H1 (cell line): ENCODE data around the gene TCF7L1. TPM values are rescaled to one million over a fixed set of nuclear protein-coding genes. Genes with fewer than 3 reads are reported as not detected.
A peak's percentile ranks its signal among the peaks of the same experiment; 100 is the strongest.

Experiments
- CTCF ChIA-PET: fragments of 300-600 bp; sonication (Branson Sonifier 250); formaldehyde crosslinking; loops from one replicate; lab custom pipeline; 2021; ENCODE audit not compliant: partially characterized antibody; lab: Charles Lee
- POLR2A ChIA-PET: fragments of 300-600 bp; sonication (Branson Sonifier 250); formaldehyde crosslinking; loops from one replicate; lab custom pipeline; 2021; ENCODE audit warnings: inconsistent platforms; ENCODE audit not compliant: partially characterized antibody; lab: Charles Lee
- DNase-seq, 2 experiments: peaks; one replicate each; pipeline versions ENCODE4 v3.0.0 to v3.0.0-alpha.2; 2010 to 2022; ENCODE audit warnings: low spot score in 2 of 2, low read depth in 1 of 2, mixed read lengths in 1 of 2
- FAIRE-seq: peaks from 2 replicates; lab custom pipeline; 2011; peaks lifted over from hg19 to GRCh38; lab: Jason Lieb, UNC
- H2AFZ ChIP-seq: 2 replicates; pipeline ENCODE4 v1.8.1; 2012; ENCODE audit warnings: low read length, inconsistent platforms
- H2AK5ac ChIP-seq: 2 replicates; pipeline ENCODE4 v1.6.1; 2013; ENCODE audit warnings: low read depth, low read length
- H2BK120ac ChIP-seq: replicated peaks from 2 replicates; pipeline ENCODE3; 2013; ENCODE audit warnings: low read depth, low read length, inconsistent platforms
- H2BK12ac ChIP-seq: 2 replicates; pipeline ENCODE4 v1.6.1; 2013; ENCODE audit warnings: low read depth, low read length
- H2BK15ac ChIP-seq: 2 replicates; pipeline ENCODE4 v1.6.1; 2013; ENCODE audit warnings: low read length
- H2BK20ac ChIP-seq: 2 replicates; pipeline ENCODE4 v1.6.1; 2013; ENCODE audit warnings: low read length
- H2BK5ac ChIP-seq: 2 replicates; pipeline ENCODE4 v1.6.1; 2013; ENCODE audit warnings: low read depth, low read length
- H3K14ac ChIP-seq: 2 replicates; pipeline ENCODE4 v1.6.1; 2013; ENCODE audit warnings: inconsistent platforms; ENCODE audit not compliant: insufficient read length
- H3K18ac ChIP-seq: 2 replicates; pipeline ENCODE4 v1.6.1; 2013; ENCODE audit warnings: low read length; ENCODE audit errors: extremely low read depth
- H3K23ac ChIP-seq: 2 replicates; pipeline ENCODE4 v1.6.1; 2013; ENCODE audit warnings: inconsistent platforms; ENCODE audit not compliant: insufficient read length
- H3K23me2 ChIP-seq: 2 replicates; pipeline ENCODE4 v1.6.1; 2013; ENCODE audit warnings: low read depth, low read length
- H3K27ac ChIP-seq: 2 replicates; pipeline ENCODE4 v1.6.1; 2011; ENCODE audit warnings: low read depth, low read length, inconsistent platforms
- H3K27me3 ChIP-seq, 4 experiments: replicated peaks in 1 of 4; 1 replicate in 1 of 4; 2 replicates in 3 of 4; pipeline versions ENCODE4 v1.6.1 to v1.8.1; 2011 to 2013; ENCODE audit warnings: low read length in 3 of 4, mild to moderate bottlenecking in 3 of 4, inconsistent platforms in 2 of 4, mixed read lengths in 2 of 4, moderate library complexity in 1 of 4; ENCODE audit not compliant: control insufficient read depth in 3 of 4, insufficient read depth in 3 of 4; ENCODE audit errors: extremely low read depth in 1 of 4
- H3K36me3 ChIP-seq, 4 experiments: 2 replicates each; pipeline versions ENCODE4 v1.6.1 to v1.8.1; 2011 to 2013; ENCODE audit warnings: mild to moderate bottlenecking in 4 of 4, low read length in 3 of 4, moderate library complexity in 2 of 4, control low read depth in 1 of 4, inconsistent platforms in 1 of 4; ENCODE audit not compliant: insufficient read depth in 4 of 4, control insufficient read depth in 2 of 4
- H3K4ac ChIP-seq: replicated peaks from 2 replicates; pipeline ENCODE3; 2013; ENCODE audit warnings: low read length, low read depth, mixed read lengths, inconsistent platforms; ENCODE audit not compliant: insufficient read length
- H3K4me1 ChIP-seq, 4 experiments: replicated peaks in 1 of 4; 1 replicate in 1 of 4; 2 replicates in 3 of 4; pipeline versions ENCODE4 v1.6.1 to v1.8.1; 2011 to 2013; ENCODE audit warnings: low read length in 3 of 4, inconsistent platforms in 2 of 4, mixed read lengths in 1 of 4; ENCODE audit not compliant: insufficient read depth in 4 of 4, control insufficient read depth in 3 of 4
- H3K4me2 ChIP-seq, 2 experiments: 2 replicates each; pipeline versions ENCODE4 v1.6.1 to v1.8.1; 2011 to 2013; ENCODE audit warnings: low read depth in 2 of 2, low read length in 2 of 2, control low read depth in 1 of 2, inconsistent platforms in 1 of 2, mild to moderate bottlenecking in 1 of 2; ENCODE audit not compliant: insufficient read depth in 1 of 2
- H3K4me3 ChIP-seq, 4 experiments: fragments of 200-600, 300-600 bp in 1 of 4; sonication (generic), shearing (Covaris generic), sonication (Bioruptor Twin) in 1 of 4; 2 replicates each; pipeline versions ENCODE4 v1.5.1 to v1.8.1; 2011 to 2016; ENCODE audit warnings: low read length in 4 of 4, low read depth in 3 of 4, control low read depth in 2 of 4, inconsistent platforms in 2 of 4, mild to moderate bottlenecking in 2 of 4, mixed read lengths in 1 of 4, moderate library complexity in 1 of 4; ENCODE audit not compliant: insufficient read depth in 2 of 4; ENCODE audit errors: extremely low read depth in 1 of 4
- H3K56ac ChIP-seq: replicated peaks from 2 replicates; pipeline ENCODE3; 2013; ENCODE audit warnings: low read depth, mild to moderate bottlenecking, mixed read lengths, low read length, inconsistent platforms; ENCODE audit not compliant: insufficient read length
- H3K79me1 ChIP-seq: 2 replicates; pipeline ENCODE4 v1.6.1; 2013; ENCODE audit warnings: low read depth, low read length, control low read depth
- H3K79me2 ChIP-seq, 2 experiments: 2 replicates each; pipeline versions ENCODE4 v1.6.1 to v1.8.1; 2012 to 2013; ENCODE audit warnings: low read length in 2 of 2, mild to moderate bottlenecking in 2 of 2, inconsistent platforms in 1 of 2; ENCODE audit not compliant: insufficient read depth in 2 of 2, control insufficient read depth in 1 of 2
- H3K9ac ChIP-seq, 4 experiments: replicated peaks in 1 of 4; 1 replicate in 1 of 4; 2 replicates in 3 of 4; pipeline versions ENCODE4 v1.6.1 to v1.8.1; 2011 to 2013; ENCODE audit warnings: low read depth in 3 of 4, low read length in 3 of 4, control low read depth in 2 of 4, mild to moderate bottlenecking in 2 of 4, moderate library complexity in 2 of 4, inconsistent platforms in 1 of 4; ENCODE audit errors: extremely low read depth in 1 of 4
- H3K9me3 ChIP-seq, 2 experiments: 2 replicates each; pipeline versions ENCODE4 v1.6.1 to v1.8.1; 2012 to 2013; ENCODE audit warnings: mild to moderate bottlenecking in 2 of 2, moderate library complexity in 2 of 2, control low read depth in 1 of 2, inconsistent platforms in 1 of 2, low read depth in 1 of 2, low read length in 1 of 2, mixed read lengths in 1 of 2; ENCODE audit not compliant: insufficient read depth in 2 of 2
- H4K20me1 ChIP-seq, 2 experiments: replicated peaks in 1 of 2; 2 replicates each; pipeline versions ENCODE3 to v1.8.1; 2011 to 2013; ENCODE audit warnings: inconsistent platforms in 2 of 2, low read length in 2 of 2, mild to moderate bottlenecking in 1 of 2; ENCODE audit not compliant: insufficient read depth in 2 of 2, control insufficient read depth in 1 of 2
- H4K5ac ChIP-seq: 2 replicates; pipeline ENCODE4 v1.6.1; 2013; ENCODE audit warnings: low read length, low read depth, mixed read lengths, inconsistent platforms; ENCODE audit not compliant: insufficient read length
- H4K8ac ChIP-seq: 2 replicates; pipeline ENCODE4 v1.8.0; 2013; ENCODE audit warnings: mild to moderate bottlenecking, moderate library complexity, low read length, inconsistent platforms; ENCODE audit not compliant: insufficient read depth; ENCODE audit errors: extremely low read depth
- H4K91ac ChIP-seq: replicated peaks from 2 replicates; pipeline ENCODE3; 2013; ENCODE audit warnings: low read length, mixed read lengths, inconsistent platforms; ENCODE audit not compliant: insufficient read length
- RNF2 ChIP-seq: fragments of 200-900, 300-1000 bp; sonication (generic); IDR thresholded peaks from 2 replicates; pipeline ENCODE4 v1.7.1; 2016; ENCODE audit warnings: borderline replicate concordance, low read depth, mild to moderate bottlenecking, antibody characterized with exemption, low read length; ENCODE audit not compliant: poor library complexity, severe bottlenecking; ENCODE audit errors: missing control alignments
- SAP30 ChIP-seq: fragments of 300-600 bp; sonication (generic); IDR thresholded peaks from 2 replicates; pipeline ENCODE4 v1.7.1; 2012; ENCODE audit warnings: low read length, moderate library complexity, mild to moderate bottlenecking, inconsistent platforms; ENCODE audit not compliant: insufficient read depth, insufficient replicate concordance
- SIN3A ChIP-seq, 2 experiments: IDR thresholded peaks in 1 of 2; conservative IDR thresholded peaks in 1 of 2; 2 replicates each; pipeline ENCODE4 v1.6.1; 2011 to 2012; ENCODE audit warnings: low read length in 2 of 2, improper control_type of control experiment in 1 of 2, low read depth in 1 of 2, mild to moderate bottlenecking in 1 of 2
- SP2 ChIP-seq: IDR thresholded peaks from 2 replicates; pipeline ENCODE4 v1.6.1; 2012; ENCODE audit warnings: mild to moderate bottlenecking, low read length, inconsistent platforms
- ZNF274 ChIP-seq: IDR thresholded peaks from 2 replicates; pipeline ENCODE4 v1.7.0; 2012; ENCODE audit warnings: low read length, borderline replicate concordance; ENCODE audit errors: extremely low read depth
- WGBS, 2 experiments: shearing (Covaris generic) in 1 of 2; methylation state at CpG; one replicate each; pipeline versions ENCODE4 v1.1.6 to v1.1.7; 2013 to 2015; ENCODE audit warnings: low lambda C conversion rate in 2 of 2, mixed read lengths in 2 of 2, inconsistent platforms in 1 of 2, low coverage in 1 of 2, missing lambda C conversion rate in 1 of 2; ENCODE audit not compliant: insufficient replicate concordance in 2 of 2, insufficient coverage in 1 of 2, insufficient read length in 1 of 2; ENCODE audit errors: extremely low coverage in 1 of 2, missing lambda C conversion rate in 1 of 2; 5-methylcytosine and 5-hydroxymethylcytosine counted together
- polyA plus RNA-seq, 7 experiments: library from polyadenylated mRNA; depleted of rRNA in 3 of 7; stranded (reverse) in 5 of 7; unstranded in 2 of 7; fragments of >200 nt in 5 of 7; fragments of 200-250 nt in 2 of 7; gene quantifications; 1 replicate in 5 of 7; 2 replicates in 1 of 7; 4 replicates in 1 of 7; pipeline versions ENCODE4 v1.2.1 to v1.2.3, GENCODE V29; 2011 to 2013; ENCODE audit warnings: missing spikeins in 2 of 7, mixed read lengths in 2 of 7
- total RNA-seq: library from RNA; stranded (reverse); fragmentation: NEBNext Ultra II Directional; extraction: Animal tissue kit (Norgen Biotek cat#: 25700); gene quantifications from 2 replicates; pipeline ENCODE4 v1.2.1, GENCODE V29; 2021

TCF7L1 gene
- total and polyA plus RNA-seq, 2 of the 8 experiments (the other 6 are each of a cell fraction or from before 2014, with no cell fraction given): 27.5 to 108 TPM

- no peak for FAIRE-seq
Measured at GRCh38 chr2:85163675-85164074, 30.5 kb downstream of the TCF7L1 start.

More at GRCh38 chr2:85163675-85164074, 30.5 kb downstream of the TCF7L1 start:
- H3K23ac ChIP-seq: no peak overlapping the region
- no peak overlapping the region for H4K5ac ChIP-seq
- H2BK20ac ChIP-seq: no peak overlapping the region
- H3K36me3 ChIP-seq: peaks cover 0 to 8% (median 0%) of the 10 kb centered on the region in 4 experiments; a peak in 2 of 8 replicates
- no peak overlapping the region for H2BK12ac ChIP-seq
- no peaks in the 10 kb centered on the region; a peak in 1 of 7 replicates for H3K27me3 ChIP-seq
- peaks cover 16 to 99% of the 10 kb centered on the region in 2 experiments for H3K79me2 ChIP-seq
- WGBS, 2 experiments: 96% methylated on average over 3 of the region's 3 CpGs; no CpG with 5 or more reads in 1 of the 2 experiments
- H2BK15ac ChIP-seq: no peak overlapping the region
- H3K18ac ChIP-seq: no peak overlapping the region
- H2AK5ac ChIP-seq: no peak overlapping the region
- no peak overlapping the region for H3K4me3 ChIP-seq
- no peak overlapping the region for H3K27ac ChIP-seq
- peak overlapping the region in 1 of 2 experiments; percentile 1; a peak in 2 of 4 replicates for H3K4me2 ChIP-seq
- no peak overlapping the region for H3K56ac ChIP-seq
- H2BK120ac ChIP-seq: no peak overlapping the region
- H3K9ac ChIP-seq: no peak overlapping the region
- CTCF ChIA-PET: interaction anchor here (1.1 to 6.8 kb wide), 10 partner anchors 12 to 137 kb away, joined by 3 to 57 read pairs (median 8); no protein-coding TSS in a partner anchor
- peaks cover 15 to 42% (median 28%) of the 10 kb centered on the region in 4 experiments for H3K4me1 ChIP-seq
- H3K4ac ChIP-seq: no peak overlapping the region
- H4K91ac ChIP-seq: no peak overlapping the region
- H3K14ac ChIP-seq: no peak overlapping the region
- H2BK5ac ChIP-seq: no peak overlapping the region
- no peak for DNase-seq
- H4K8ac ChIP-seq: no peak overlapping the region
- no peaks in the 10 kb centered on the region for H3K9me3 ChIP-seq
- H2AFZ ChIP-seq: no peak overlapping the region
- POLR2A ChIA-PET: interaction anchor here (1.1 to 4.6 kb wide), 7 partner anchors 8 to 28 kb away, joined by 4 to 29 read pairs (median 9); no protein-coding TSS in a partner anchor
- peaks cover 33% of the 10 kb centered on the region for H3K79me1 ChIP-seq
- TF ChIP-seq SP2: no peak
- TF ChIP-seq SIN3A (conservative IDR thresholded peaks at IDR 0.05 in 1 of 2, IDR thresholded peaks at IDR 0.05 in 1 of 2; ENCODE audit: low read depth in 1 of 2, low read length in 2 of 2): no peak
- no peak for TF ChIP-seq SAP30
- no peak for TF ChIP-seq ZNF274
- no peak for TF ChIP-seq RNF2
- TF ChIP-seq, all 59 proteins: peak for 0
- Histone ChIP-seq H4K20me1 (peaks cover 49 to 54% of the 10 kb centered on the region in 2 experiments), H3K23me2 (no peaks in the 10 kb centered on the region)
